H1 (cell line): ENCODE results near the gene SFMBT2. TPM values are rescaled to one million over a fixed set of nuclear protein-coding genes. Genes with fewer than 3 reads are reported as not detected.

Source experiments
- CTCF ChIA-PET: fragments of 300-600 bp; sonication (Branson Sonifier 250); formaldehyde crosslinking; loops from one replicate; lab custom pipeline; 2021; ENCODE audit not compliant: partially characterized antibody; lab: Charles Lee
- POLR2A ChIA-PET: fragments of 300-600 bp; sonication (Branson Sonifier 250); formaldehyde crosslinking; loops from one replicate; lab custom pipeline; 2021; ENCODE audit warnings: inconsistent platforms; ENCODE audit not compliant: partially characterized antibody; lab: Charles Lee
- DNase-seq, 2 experiments: peaks; one replicate each; pipeline versions ENCODE4 v3.0.0 to v3.0.0-alpha.2; 2010 to 2022; ENCODE audit warnings: low spot score in 2 of 2, low read depth in 1 of 2, mixed read lengths in 1 of 2
- FAIRE-seq: peaks from 2 replicates; lab custom pipeline; 2011; peaks lifted over from hg19 to GRCh38; lab: Jason Lieb, UNC
- H2AFZ ChIP-seq: 2 replicates; pipeline ENCODE4 v1.8.1; 2012; ENCODE audit warnings: low read length, inconsistent platforms
- H2AK5ac ChIP-seq: 2 replicates; pipeline ENCODE4 v1.6.1; 2013; ENCODE audit warnings: low read depth, low read length
- H2BK120ac ChIP-seq: replicated peaks from 2 replicates; pipeline ENCODE3; 2013; ENCODE audit warnings: low read depth, low read length, inconsistent platforms
- H2BK12ac ChIP-seq: 2 replicates; pipeline ENCODE4 v1.6.1; 2013; ENCODE audit warnings: low read depth, low read length
- H2BK15ac ChIP-seq: 2 replicates; pipeline ENCODE4 v1.6.1; 2013; ENCODE audit warnings: low read length
- H2BK20ac ChIP-seq: 2 replicates; pipeline ENCODE4 v1.6.1; 2013; ENCODE audit warnings: low read length
- H2BK5ac ChIP-seq: 2 replicates; pipeline ENCODE4 v1.6.1; 2013; ENCODE audit warnings: low read depth, low read length
- H3K14ac ChIP-seq: 2 replicates; pipeline ENCODE4 v1.6.1; 2013; ENCODE audit warnings: inconsistent platforms; ENCODE audit not compliant: insufficient read length
- H3K18ac ChIP-seq: 2 replicates; pipeline ENCODE4 v1.6.1; 2013; ENCODE audit warnings: low read length; ENCODE audit errors: extremely low read depth
- H3K23ac ChIP-seq: 2 replicates; pipeline ENCODE4 v1.6.1; 2013; ENCODE audit warnings: inconsistent platforms; ENCODE audit not compliant: insufficient read length
- H3K23me2 ChIP-seq: 2 replicates; pipeline ENCODE4 v1.6.1; 2013; ENCODE audit warnings: low read depth, low read length
- H3K27ac ChIP-seq: 2 replicates; pipeline ENCODE4 v1.6.1; 2011; ENCODE audit warnings: low read depth, low read length, inconsistent platforms
- H3K27me3 ChIP-seq, 4 experiments: replicated peaks in 1 of 4; 1 replicate in 1 of 4; 2 replicates in 3 of 4; pipeline versions ENCODE4 v1.6.1 to v1.8.1; 2011 to 2013; ENCODE audit warnings: low read length in 3 of 4, mild to moderate bottlenecking in 3 of 4, inconsistent platforms in 2 of 4, mixed read lengths in 2 of 4, moderate library complexity in 1 of 4; ENCODE audit not compliant: control insufficient read depth in 3 of 4, insufficient read depth in 3 of 4; ENCODE audit errors: extremely low read depth in 1 of 4
- H3K36me3 ChIP-seq, 4 experiments: 2 replicates each; pipeline versions ENCODE4 v1.6.1 to v1.8.1; 2011 to 2013; ENCODE audit warnings: mild to moderate bottlenecking in 4 of 4, low read length in 3 of 4, moderate library complexity in 2 of 4, control low read depth in 1 of 4, inconsistent platforms in 1 of 4; ENCODE audit not compliant: insufficient read depth in 4 of 4, control insufficient read depth in 2 of 4
- H3K4ac ChIP-seq: replicated peaks from 2 replicates; pipeline ENCODE3; 2013; ENCODE audit warnings: low read length, low read depth, mixed read lengths, inconsistent platforms; ENCODE audit not compliant: insufficient read length
- H3K4me1 ChIP-seq, 4 experiments: replicated peaks in 1 of 4; 1 replicate in 1 of 4; 2 replicates in 3 of 4; pipeline versions ENCODE4 v1.6.1 to v1.8.1; 2011 to 2013; ENCODE audit warnings: low read length in 3 of 4, inconsistent platforms in 2 of 4, mixed read lengths in 1 of 4; ENCODE audit not compliant: insufficient read depth in 4 of 4, control insufficient read depth in 3 of 4
- H3K4me2 ChIP-seq, 2 experiments: 2 replicates each; pipeline versions ENCODE4 v1.6.1 to v1.8.1; 2011 to 2013; ENCODE audit warnings: low read depth in 2 of 2, low read length in 2 of 2, control low read depth in 1 of 2, inconsistent platforms in 1 of 2, mild to moderate bottlenecking in 1 of 2; ENCODE audit not compliant: insufficient read depth in 1 of 2
- H3K4me3 ChIP-seq, 4 experiments: fragments of 200-600, 300-600 bp in 1 of 4; sonication (generic), shearing (Covaris generic), sonication (Bioruptor Twin) in 1 of 4; 2 replicates each; pipeline versions ENCODE4 v1.5.1 to v1.8.1; 2011 to 2016; ENCODE audit warnings: low read length in 4 of 4, low read depth in 3 of 4, control low read depth in 2 of 4, inconsistent platforms in 2 of 4, mild to moderate bottlenecking in 2 of 4, mixed read lengths in 1 of 4, moderate library complexity in 1 of 4; ENCODE audit not compliant: insufficient read depth in 2 of 4; ENCODE audit errors: extremely low read depth in 1 of 4
- H3K56ac ChIP-seq: replicated peaks from 2 replicates; pipeline ENCODE3; 2013; ENCODE audit warnings: low read depth, mild to moderate bottlenecking, mixed read lengths, low read length, inconsistent platforms; ENCODE audit not compliant: insufficient read length
- H3K79me1 ChIP-seq: 2 replicates; pipeline ENCODE4 v1.6.1; 2013; ENCODE audit warnings: low read depth, low read length, control low read depth
- H3K79me2 ChIP-seq, 2 experiments: 2 replicates each; pipeline versions ENCODE4 v1.6.1 to v1.8.1; 2012 to 2013; ENCODE audit warnings: low read length in 2 of 2, mild to moderate bottlenecking in 2 of 2, inconsistent platforms in 1 of 2; ENCODE audit not compliant: insufficient read depth in 2 of 2, control insufficient read depth in 1 of 2
- H3K9ac ChIP-seq, 4 experiments: replicated peaks in 1 of 4; 1 replicate in 1 of 4; 2 replicates in 3 of 4; pipeline versions ENCODE4 v1.6.1 to v1.8.1; 2011 to 2013; ENCODE audit warnings: low read depth in 3 of 4, low read length in 3 of 4, control low read depth in 2 of 4, mild to moderate bottlenecking in 2 of 4, moderate library complexity in 2 of 4, inconsistent platforms in 1 of 4; ENCODE audit errors: extremely low read depth in 1 of 4
- H3K9me3 ChIP-seq, 2 experiments: 2 replicates each; pipeline versions ENCODE4 v1.6.1 to v1.8.1; 2012 to 2013; ENCODE audit warnings: mild to moderate bottlenecking in 2 of 2, moderate library complexity in 2 of 2, control low read depth in 1 of 2, inconsistent platforms in 1 of 2, low read depth in 1 of 2, low read length in 1 of 2, mixed read lengths in 1 of 2; ENCODE audit not compliant: insufficient read depth in 2 of 2
- H4K20me1 ChIP-seq, 2 experiments: replicated peaks in 1 of 2; 2 replicates each; pipeline versions ENCODE3 to v1.8.1; 2011 to 2013; ENCODE audit warnings: inconsistent platforms in 2 of 2, low read length in 2 of 2, mild to moderate bottlenecking in 1 of 2; ENCODE audit not compliant: insufficient read depth in 2 of 2, control insufficient read depth in 1 of 2
- H4K5ac ChIP-seq: 2 replicates; pipeline ENCODE4 v1.6.1; 2013; ENCODE audit warnings: low read length, low read depth, mixed read lengths, inconsistent platforms; ENCODE audit not compliant: insufficient read length
- H4K8ac ChIP-seq: 2 replicates; pipeline ENCODE4 v1.8.0; 2013; ENCODE audit warnings: mild to moderate bottlenecking, moderate library complexity, low read length, inconsistent platforms; ENCODE audit not compliant: insufficient read depth; ENCODE audit errors: extremely low read depth
- H4K91ac ChIP-seq: replicated peaks from 2 replicates; pipeline ENCODE3; 2013; ENCODE audit warnings: low read length, mixed read lengths, inconsistent platforms; ENCODE audit not compliant: insufficient read length
- BACH1 ChIP-seq: IDR thresholded peaks from 2 replicates; pipeline ENCODE4 v1.6.1; 2012; ENCODE audit warnings: low read length, improper control_type of control experiment
- BRCA1 ChIP-seq: IDR thresholded peaks from 2 replicates; pipeline ENCODE4 v1.6.1; 2012; ENCODE audit warnings: low read depth, low read length, improper control_type of control experiment
- CBX8 ChIP-seq: fragments of 300-800, 300-1000 bp; sonication (generic); IDR thresholded peaks from 2 replicates; pipeline ENCODE4 v1.7.1; 2016; ENCODE audit warnings: low read depth, low read length, borderline replicate concordance
- EZH2 ChIP-seq: fragments of 200-600 bp; sonication (generic); IDR thresholded peaks from 2 replicates; pipeline ENCODE4 v1.7.1; 2012; ENCODE audit warnings: low read depth, mild to moderate bottlenecking, moderate library complexity, low read length, inconsistent platforms; ENCODE audit not compliant: severe bottlenecking
- HDAC2 ChIP-seq, 2 experiments: fragments of 300-600 bp in 1 of 2; sonication (generic) in 1 of 2; IDR thresholded peaks; 2 replicates each; pipeline ENCODE4 v1.6.1; 2011 to 2012; ENCODE audit warnings: low read depth in 2 of 2, low read length in 2 of 2, mild to moderate bottlenecking in 2 of 2, moderate library complexity in 2 of 2, borderline replicate concordance in 1 of 2, inconsistent platforms in 1 of 2
- KDM5A ChIP-seq: fragments of 200-600 bp; IDR thresholded peaks from 2 replicates; pipeline ENCODE4 v1.7.1; 2012; ENCODE audit warnings: mild to moderate bottlenecking, low read length, inconsistent platforms, mixed read lengths
- NRF1 ChIP-seq: IDR thresholded peaks from 2 replicates; pipeline ENCODE4 v1.6.1; 2011; ENCODE audit warnings: mild to moderate bottlenecking, low read depth, low read length, improper control_type of control experiment
- POU5F1 ChIP-seq: IDR thresholded peaks from 2 replicates; pipeline ENCODE4 v1.6.1; 2011; ENCODE audit warnings: low read depth, mild to moderate bottlenecking, low read length, moderate library complexity
- RFX5 ChIP-seq: IDR thresholded peaks from 2 replicates; pipeline ENCODE4 v1.6.1; 2011; ENCODE audit warnings: low read depth, low read length, improper control_type of control experiment, borderline replicate concordance
- RNF2 ChIP-seq: fragments of 200-900, 300-1000 bp; sonication (generic); IDR thresholded peaks from 2 replicates; pipeline ENCODE4 v1.7.1; 2016; ENCODE audit warnings: borderline replicate concordance, low read depth, mild to moderate bottlenecking, antibody characterized with exemption, low read length; ENCODE audit not compliant: poor library complexity, severe bottlenecking; ENCODE audit errors: missing control alignments
- SIX5 ChIP-seq: IDR thresholded peaks from 2 replicates; pipeline ENCODE4 v1.6.1; 2011; ENCODE audit warnings: mild to moderate bottlenecking, low read depth, low read length
- WGBS, 2 experiments: shearing (Covaris generic) in 1 of 2; methylation state at CpG; one replicate each; pipeline versions ENCODE4 v1.1.6 to v1.1.7; 2013 to 2015; ENCODE audit warnings: low lambda C conversion rate in 2 of 2, mixed read lengths in 2 of 2, inconsistent platforms in 1 of 2, low coverage in 1 of 2, missing lambda C conversion rate in 1 of 2; ENCODE audit not compliant: insufficient replicate concordance in 2 of 2, insufficient coverage in 1 of 2, insufficient read length in 1 of 2; ENCODE audit errors: extremely low coverage in 1 of 2, missing lambda C conversion rate in 1 of 2; 5-methylcytosine and 5-hydroxymethylcytosine counted together
- polyA plus RNA-seq, 7 experiments: library from polyadenylated mRNA; depleted of rRNA in 3 of 7; stranded (reverse) in 5 of 7; unstranded in 2 of 7; fragments of >200 nt in 5 of 7; fragments of 200-250 nt in 2 of 7; gene quantifications; 1 replicate in 5 of 7; 2 replicates in 1 of 7; 4 replicates in 1 of 7; pipeline versions ENCODE4 v1.2.1 to v1.2.3, GENCODE V29; 2011 to 2013; ENCODE audit warnings: missing spikeins in 2 of 7, mixed read lengths in 2 of 7
- total RNA-seq: library from RNA; stranded (reverse); fragmentation: NEBNext Ultra II Directional; extraction: Animal tissue kit (Norgen Biotek cat#: 25700); gene quantifications from 2 replicates; pipeline ENCODE4 v1.2.1, GENCODE V29; 2021

The SFMBT2 gene
- total and polyA plus RNA-seq, 2 of the 8 experiments (the other 6 are each of a cell fraction or from before 2014, with no cell fraction given): 2.9 to 11.0 TPM

DNA sequence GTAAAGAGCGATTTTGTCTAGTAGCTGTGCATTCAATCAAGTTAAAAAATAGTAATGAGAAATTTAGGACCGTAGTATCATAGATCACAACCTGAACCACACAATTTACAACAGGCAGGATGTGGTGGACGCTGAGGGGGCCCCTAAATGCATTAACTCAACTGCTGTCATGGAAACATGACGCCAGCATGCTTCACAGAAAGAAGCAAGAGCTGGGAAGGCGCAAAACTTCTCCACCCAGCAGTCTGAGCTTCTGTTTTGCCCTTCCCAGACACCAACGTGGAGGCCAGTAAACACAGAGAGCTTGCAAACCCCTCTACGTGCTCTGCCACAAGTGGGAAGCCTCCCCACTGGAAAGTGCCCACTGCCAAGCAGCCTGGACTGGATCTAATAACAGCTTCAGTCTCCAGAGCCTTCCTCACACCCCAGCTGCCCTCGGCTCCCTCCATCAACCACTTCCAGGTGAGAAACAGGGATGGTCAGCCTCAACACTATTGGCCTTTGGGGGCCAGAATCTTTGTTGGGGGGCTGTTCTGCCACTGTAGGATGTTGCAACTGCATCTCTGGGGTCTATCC lies 151.8 kb downstream of the SFMBT2 start:
- Histone ChIP-seq H2AK5ac (no peak overlapping the region), H3K23ac (no peak overlapping the region), H3K14ac (no peak overlapping the region), H2BK12ac (no peak overlapping the region), H3K18ac (no peak overlapping the region), H3K4me1 (no peaks in the 10 kb centered on the region), H3K23me2 (no peaks in the 10 kb centered on the region), H2BK15ac (no peak overlapping the region), H2BK20ac (no peak overlapping the region), H3K27me3 (no peaks in the 10 kb centered on the region), H4K5ac (no peak overlapping the region), H3K4me3 (no peak overlapping the region), H3K79me1 (peaks cover 2% of the 10 kb centered on the region; the same call in 1 of the 2 replicates), H3K36me3 (no peaks in the 10 kb centered on the region), H2BK120ac (no peak overlapping the region), H3K9ac (no peak overlapping the region), H2BK5ac (no peak overlapping the region), H4K91ac (no peak overlapping the region), H3K56ac (no peak overlapping the region), H2AFZ (no peak overlapping the region), H3K79me2 (no peaks in the 10 kb centered on the region), H4K8ac (no peak overlapping the region), H3K4me2 (no peak overlapping the region), H3K9me3 (no peaks in the 10 kb centered on the region), H4K20me1 (no peaks in the 10 kb centered on the region), H3K27ac (no peak overlapping the region), H3K4ac (no peak overlapping the region)
- DNase-seq (no peak), FAIRE-seq (no peak)
- POLR2A ChIA-PET: no interaction called here
- CTCF ChIA-PET: interaction anchor here (0.7 to 2.3 kb wide), 8 partner anchors 8 to 341 kb away, joined by 3 to 9 read pairs (median 4); no protein-coding TSS in a partner anchor
- TF ChIP-seq CBX8 (no peak), HDAC2 (IDR thresholded peaks at IDR 0.05; ENCODE audit: borderline replicate concordance in 1 of 2, low read depth in 2 of 2, low read length in 2 of 2) (no peak), KDM5A (no peak), BACH1 (no peak), RNF2 (no peak), RFX5 (no peak), POU5F1 (no peak), NRF1 (no peak), EZH2 (no peak), BRCA1 (no peak), SIX5 (no peak)
- WGBS, 2 experiments: 83% methylated on average over 8 of the region's 8 CpGs; no CpG with 5 or more reads in 1 of the 2 experiments
